ENCODE data around the gene C6orf118.

GRCh38 chr6:165317723-165318122, 8.3 kb upstream of the C6orf118 start:
- TF ChIP-seq POLR2AphosphoS5 (IDR thresholded peaks at IDR 0.05; ENCODE audit: low read depth, low read length) (no peak), TAF1 (IDR thresholded peaks at IDR 0.05; ENCODE audit: borderline replicate concordance, insufficient read depth, low read length) (no peak), SIN3A (IDR thresholded peaks at IDR 0.05; ENCODE audit: borderline replicate concordance, insufficient read depth, low read length) (no peak), REST (IDR thresholded peaks at IDR 0.05; ENCODE audit: insufficient read depth in 1 of 2, low read depth in 2 of 2, low read length in 2 of 2) (no peak)

Data from PFSK-1 (cell line).